Bronchial epithelial cell (primary cell): ENCODE measurements around the gene SEC23IP. TPM values are rescaled to one million over a fixed set of nuclear protein-coding genes. Genes with fewer than 3 reads are reported as not detected.
A peak's percentile ranks its signal among the peaks of the same experiment; 100 is the strongest.

Experiments
- DNase-seq: peaks from one replicate; pipeline ENCODE4 v3.0.0-alpha.2; 2010; ENCODE audit warnings: low read depth
- FAIRE-seq: peaks from 2 replicates; lab custom pipeline; 2011; peaks lifted over from hg19 to GRCh38; lab: Jason Lieb, UNC
- H3K27me3 ChIP-seq: 2 replicates; pipeline ENCODE4 v1.5.1; 2011; ENCODE audit warnings: low read length; ENCODE audit not compliant: control insufficient read depth, insufficient read depth
- H3K36me3 ChIP-seq: 2 replicates; pipeline ENCODE4 v1.5.1; 2011; ENCODE audit warnings: low read length; ENCODE audit not compliant: control insufficient read depth, insufficient read depth
- H3K4me3 ChIP-seq: 2 replicates; pipeline ENCODE4 v1.5.1; 2011; ENCODE audit warnings: mild to moderate bottlenecking, low read depth, low read length, control low read depth
- CTCF ChIP-seq: IDR thresholded peaks from 2 replicates; pipeline ENCODE4 v1.5.1; 2011; ENCODE audit warnings: mild to moderate bottlenecking, moderate library complexity, low read length, control low read depth, inconsistent platforms; ENCODE audit not compliant: insufficient read depth, severe bottlenecking
- total RNA-seq: library from RNA; depleted of rRNA; stranded (reverse); fragments of >200 nt; gene quantifications from 2 replicates; pipeline ENCODE4 v1.2.1, GENCODE V29; 2014

SEC23IP gene
- total RNA-seq, 1 donor from 2014 or later: 10.3 TPM

GRCh38 chr10:119967066-119967465, 74.5 kb downstream of the SEC23IP start:
- no peaks in the 10 kb centered on the region for H3K36me3 ChIP-seq
- DNase-seq: no peak
- no peaks in the 10 kb centered on the region for H3K27me3 ChIP-seq
- no peak for FAIRE-seq
- no peak for TF ChIP-seq CTCF
- no peak overlapping the region for H3K4me3 ChIP-seq

GRCh38 chr10:119969609-119970008, 77.1 kb downstream of the SEC23IP start:
- DNase-seq: no peak
- H3K27me3 ChIP-seq: no peaks in the 10 kb centered on the region
- H3K36me3 ChIP-seq: no peaks in the 10 kb centered on the region
- TF ChIP-seq CTCF: no peak
- FAIRE-seq: no peak
- no peak overlapping the region for H3K4me3 ChIP-seq

DNA sequence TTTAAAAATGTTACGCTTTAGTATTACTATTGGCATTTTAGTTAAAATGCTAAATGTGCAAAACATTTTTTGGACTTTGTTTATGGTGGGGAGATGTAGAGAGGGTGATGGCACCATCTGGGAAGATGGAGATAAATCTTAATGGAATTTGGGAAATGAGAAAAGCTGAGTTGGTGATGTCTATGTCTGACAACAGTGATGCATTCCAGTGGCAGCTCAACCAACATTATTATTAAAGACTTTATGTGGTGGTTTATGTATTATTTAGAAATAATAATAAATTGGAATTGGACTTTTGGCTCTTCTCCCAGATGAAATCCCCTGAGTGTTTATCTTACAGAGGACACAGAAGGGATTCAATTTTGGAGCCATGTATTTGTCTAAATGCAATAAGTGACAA, 77.6 kb downstream of the SEC23IP start:
- H3K4me3 ChIP-seq: no peak overlapping the region
- H3K36me3 ChIP-seq: no peaks in the 10 kb centered on the region
- TF ChIP-seq CTCF: no peak
- DNase-seq (no peak), FAIRE-seq (no peak)
- no peaks in the 10 kb centered on the region for H3K27me3 ChIP-seq

GRCh38 chr10:119970963-119971362, 78.4 kb downstream of the SEC23IP start:
- Histone ChIP-seq H3K4me3 (no peak overlapping the region), H3K36me3 (no peaks in the 10 kb centered on the region), H3K27me3 (no peaks in the 10 kb centered on the region)
- FAIRE-seq (no peak), DNase-seq (no peak)
- TF ChIP-seq CTCF: no peak

DNA sequence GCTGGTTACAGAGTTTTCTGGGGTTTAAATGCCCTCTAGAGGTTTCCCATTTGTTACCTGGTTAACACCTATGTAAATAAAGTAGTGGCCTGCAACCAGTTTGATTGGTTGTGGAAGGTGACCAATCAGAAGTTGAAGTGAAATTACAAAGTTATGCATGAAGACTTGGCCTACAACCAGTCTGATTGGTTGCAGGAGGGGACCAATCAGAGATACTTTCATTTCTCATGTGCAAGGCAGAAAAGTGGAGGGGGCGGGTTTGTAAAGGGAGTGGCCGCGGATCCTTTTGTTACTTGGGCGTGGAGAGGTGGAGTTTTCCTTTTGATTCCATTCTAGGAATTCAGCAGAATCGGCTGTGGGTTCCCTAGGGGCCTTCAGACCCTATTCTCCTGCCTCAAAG, 80.8 kb downstream of the SEC23IP start:
- FAIRE-seq (no peak), DNase-seq (peak; percentile 18)
- Histone ChIP-seq H3K27me3 (no peaks in the 10 kb centered on the region), H3K4me3 (no peak overlapping the region), H3K36me3 (no peaks in the 10 kb centered on the region)
- no peak for TF ChIP-seq CTCF

- Histone ChIP-seq H3K36me3 (no peaks in the 10 kb centered on the region), H3K27me3 (no peaks in the 10 kb centered on the region), H3K4me3 (no peak overlapping the region)
- TF ChIP-seq CTCF: no peak
- DNase-seq: no peak
- FAIRE-seq: no peak
Measured at GRCh38 chr10:119976421-119976820, 83.9 kb downstream of the SEC23IP start.
